Smooth muscle cell of the brain vasculature (primary cell): ENCODE measurements around the gene GH1.
"Not testable (repeated sequence)": the region's sequence is repeated elsewhere in the genome, so short reads cannot be mapped to it uniquely, and the experiment has no call there.

Experiments used
- DNase-seq: peaks from one replicate; pipeline ENCODE4 v3.0.0-alpha.2; 2012; ENCODE audit warnings: low read depth, low spot score

GH1 gene

DNA sequence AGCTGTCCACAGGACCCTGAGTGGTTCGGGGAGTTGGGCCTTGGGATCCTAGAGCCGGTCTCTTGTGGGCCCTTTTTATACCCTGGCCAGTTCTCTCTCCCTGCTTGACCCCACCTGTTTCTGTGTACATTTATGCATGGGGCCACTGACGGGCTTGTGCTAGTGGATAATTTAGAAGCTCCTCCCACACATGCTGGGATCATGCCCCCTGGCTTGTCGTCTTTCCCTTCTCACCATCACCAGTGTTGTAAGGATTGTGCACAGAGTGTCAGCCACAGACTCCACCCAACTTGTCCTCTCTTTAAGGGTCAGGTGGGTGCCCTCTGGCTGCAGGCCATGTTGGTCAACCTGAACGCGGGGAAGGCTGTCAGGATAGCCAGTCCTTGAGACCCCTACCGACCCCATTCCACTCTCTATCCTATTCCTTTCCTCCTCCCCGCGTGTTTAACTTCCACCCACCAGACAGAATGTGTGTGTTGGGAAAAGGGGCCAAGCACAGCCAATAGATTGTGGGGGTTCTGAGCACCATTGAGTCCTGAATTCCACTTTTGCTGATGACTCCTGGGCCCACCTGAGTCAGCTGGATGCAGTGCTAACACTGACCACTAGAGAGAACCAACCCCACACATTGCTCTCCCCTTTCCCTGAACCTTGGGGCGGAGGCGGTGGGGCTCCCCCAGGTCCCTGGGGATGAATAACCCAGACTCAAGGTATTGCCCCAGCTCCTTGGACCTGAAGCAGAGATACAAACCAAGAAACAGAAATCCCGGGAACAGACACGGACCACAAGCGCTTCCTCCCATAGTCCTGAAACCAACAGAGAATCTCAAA lies 21.9 kb downstream of the GH1 start, which contains the start of gene CSH1:
Gene CSH1 (minus strand): TSS at position 51 of the 831 bp plus-strand sequence. CDS start 63 bp downstream, outside the sequence.
- not testable (repeated sequence) for DNase-seq

DNA sequence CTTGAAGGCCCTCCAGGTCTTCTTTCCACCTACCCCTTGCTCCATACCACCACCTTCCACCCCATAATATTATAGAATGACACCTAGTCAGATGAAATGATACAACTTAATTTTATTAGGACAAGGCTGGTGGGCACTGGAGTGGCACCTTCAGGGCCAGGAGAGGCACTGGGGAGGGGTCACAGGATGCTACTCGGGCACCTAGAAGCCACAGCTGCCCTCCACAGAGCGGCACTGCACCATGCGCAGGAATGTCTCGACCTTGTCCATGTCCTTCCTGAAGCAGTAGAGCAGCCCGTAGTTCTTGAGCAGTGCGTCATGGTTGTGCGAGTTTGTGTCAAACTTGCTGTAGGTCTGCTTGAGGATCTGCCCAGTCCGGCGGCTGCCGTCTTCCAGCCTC lies 23.8 kb downstream of the GH1 start:
- DNase-seq: not testable (repeated sequence)

DNA sequence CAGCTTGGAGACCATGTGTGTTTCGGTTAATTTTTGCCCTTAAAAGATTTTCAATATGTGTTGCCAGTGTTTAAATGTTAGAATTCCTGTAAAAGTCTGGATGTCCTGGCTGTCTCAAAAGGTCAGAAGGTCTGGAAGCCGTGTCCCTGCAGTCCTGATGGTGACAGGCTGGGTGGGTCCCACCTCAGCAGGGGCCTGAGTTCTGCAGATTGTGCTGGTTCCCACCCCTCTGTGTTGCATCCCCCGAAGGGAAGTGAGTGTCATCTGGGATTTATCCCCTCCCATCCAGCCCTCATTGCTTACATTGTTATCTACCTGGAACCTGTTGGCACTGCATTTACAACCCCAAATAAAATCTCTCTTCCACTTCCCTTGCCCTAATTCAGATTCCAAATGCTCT lies 24.6 kb downstream of the GH1 start:
- not testable (repeated sequence) for DNase-seq

DNA sequence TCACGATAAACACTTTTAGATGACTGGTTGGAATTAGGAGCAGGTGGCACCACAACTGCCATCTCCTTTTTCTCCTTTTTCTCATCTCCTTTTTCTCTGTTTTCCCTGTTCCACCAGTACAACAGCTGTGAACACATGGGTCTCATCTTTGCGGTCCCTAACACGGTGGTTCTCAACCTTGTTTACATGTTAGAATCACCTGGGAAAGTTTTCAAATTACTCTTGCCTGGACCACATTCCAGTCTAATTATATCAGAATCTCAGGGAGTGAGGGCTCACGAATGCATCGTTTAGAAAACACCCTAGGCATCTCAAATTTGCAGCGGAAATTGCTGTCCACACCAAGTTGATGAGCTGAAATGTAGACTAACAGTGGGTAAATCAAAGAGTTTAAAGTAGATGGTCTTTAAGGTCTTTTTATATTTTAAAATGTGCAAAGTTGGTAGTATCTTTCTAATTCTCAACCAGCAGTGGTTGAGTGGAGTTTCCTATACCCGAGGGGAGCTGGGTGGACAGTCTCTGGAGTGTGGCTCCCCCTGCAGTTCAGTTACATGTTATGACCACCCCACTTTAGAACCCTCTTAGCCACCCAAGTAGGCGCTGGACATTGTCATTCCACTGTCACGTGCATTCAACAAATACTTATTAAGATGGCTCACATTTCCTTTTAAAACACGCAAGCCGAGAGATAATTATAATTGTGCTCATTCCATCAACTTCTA lies 26.2 kb downstream of the GH1 start:
- not testable (repeated sequence) for DNase-seq

DNA sequence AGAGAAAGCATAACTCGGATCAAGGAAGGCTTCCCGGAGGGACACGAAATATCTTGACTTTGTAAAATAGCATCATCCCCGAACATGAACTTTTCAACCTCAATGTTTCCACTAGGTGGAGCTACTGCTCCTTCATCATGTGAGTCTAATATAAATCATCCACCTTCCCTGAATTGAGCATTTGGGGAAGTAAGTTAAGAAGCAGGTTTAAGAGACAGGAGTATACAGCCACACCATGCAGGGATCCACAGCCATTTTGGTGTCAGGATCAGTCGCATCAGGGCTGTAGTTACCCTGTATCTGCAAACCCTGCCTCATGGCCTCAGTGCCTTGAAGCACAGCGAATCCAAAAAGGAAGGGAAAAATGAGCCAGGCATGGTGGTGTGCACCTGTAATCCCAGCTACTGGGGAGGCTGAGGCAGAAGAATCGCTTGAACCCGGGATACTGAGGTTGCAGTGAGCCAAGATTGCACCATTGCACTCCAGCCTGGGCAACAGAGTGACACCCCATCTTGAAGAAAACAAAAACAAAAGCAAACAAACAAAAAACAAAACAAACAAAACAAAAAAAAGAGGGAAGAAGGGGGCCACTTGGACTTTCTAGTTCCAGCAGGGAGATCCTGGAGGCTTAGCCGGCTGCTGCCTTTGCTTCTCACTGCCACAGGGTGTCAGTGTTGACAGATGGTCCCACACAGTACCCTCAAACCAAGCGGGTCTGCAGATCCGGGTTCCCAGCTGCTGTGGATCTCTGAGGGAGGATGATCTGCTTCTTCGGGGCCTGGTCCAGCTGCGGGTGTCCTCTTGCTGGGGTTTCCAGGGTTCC lies 29.4 kb downstream of the GH1 start:
- not testable (repeated sequence) for DNase-seq

DNA sequence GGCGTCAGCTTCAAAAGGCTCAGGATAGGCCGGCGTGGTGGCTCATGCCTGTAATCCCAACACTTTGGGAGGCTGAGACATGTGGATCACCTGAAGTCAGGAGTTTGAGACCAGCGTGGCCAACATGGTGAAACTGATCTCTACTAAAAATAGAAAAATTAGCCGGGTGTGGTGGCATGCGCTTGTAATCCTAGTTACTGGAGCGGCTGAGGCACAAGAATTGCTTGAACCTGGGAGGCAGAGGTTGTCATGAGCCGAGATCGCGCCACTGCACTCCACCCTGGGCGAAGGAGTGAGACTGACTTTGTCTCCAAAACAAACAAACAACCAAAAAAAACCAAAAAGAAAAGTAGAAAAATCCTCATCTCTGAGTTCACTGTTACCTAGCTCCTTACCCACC lies 33.5 kb downstream of the GH1 start:
- not testable (repeated sequence) for DNase-seq

DNA sequence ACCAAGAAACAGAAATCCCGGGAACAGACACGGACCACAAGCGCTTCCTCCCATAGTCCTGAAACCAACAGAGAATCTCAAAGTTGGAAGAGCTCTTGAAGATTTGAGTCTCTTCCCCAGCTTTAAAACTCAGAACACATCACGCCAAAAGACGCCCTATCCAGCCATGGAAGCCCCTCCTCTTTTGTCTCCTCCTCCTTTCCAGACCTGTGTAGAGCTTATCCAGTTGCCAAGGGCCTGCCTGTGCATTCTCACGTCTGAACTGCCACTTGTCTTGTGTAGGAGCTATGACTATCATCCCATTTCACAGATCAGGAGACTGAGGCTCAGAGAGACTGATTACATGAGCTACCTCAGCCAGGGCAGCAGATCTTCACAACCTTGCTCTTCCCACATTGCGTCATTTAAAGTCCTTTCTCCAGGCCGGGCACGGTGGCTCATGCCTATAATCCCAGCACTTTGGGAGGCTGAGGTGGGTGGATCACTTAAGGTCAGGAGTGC lies 36.0 kb downstream of the GH1 start:
- not testable (repeated sequence) for DNase-seq

DNA sequence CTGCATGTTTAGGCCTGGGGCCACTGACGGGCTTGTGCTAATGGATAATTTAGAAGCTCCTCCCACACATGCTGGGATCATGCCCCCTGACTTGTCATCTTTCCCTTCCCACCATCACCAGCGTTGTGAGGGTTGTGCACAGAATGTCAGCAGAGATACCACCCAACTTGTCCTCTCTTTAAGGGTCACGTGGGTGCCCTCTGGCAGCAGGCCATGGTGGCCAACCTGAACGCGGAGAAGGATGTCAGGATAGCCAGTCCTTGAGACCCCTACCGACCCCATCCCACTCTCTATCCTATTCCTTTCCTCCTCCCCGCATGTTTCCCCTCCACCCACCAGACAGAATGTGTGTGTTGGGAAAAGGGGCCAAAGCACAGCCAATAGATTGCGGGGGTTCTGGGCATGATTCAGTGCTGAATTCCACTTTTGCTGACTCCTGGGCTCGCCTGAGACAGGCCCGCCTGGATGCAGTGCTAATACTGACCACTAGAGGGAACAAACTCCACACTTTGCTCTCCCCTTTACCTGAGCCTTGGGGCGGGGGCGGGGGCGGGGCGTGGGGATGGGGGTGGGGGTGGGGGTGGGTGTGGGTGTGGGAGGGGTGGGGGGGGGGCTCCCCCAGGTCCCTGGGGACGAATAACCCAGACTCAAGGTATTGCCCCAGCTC lies 36.6 kb downstream of the GH1 start, which contains the start of gene GH2:
Gene GH2 (minus strand): TSS at position 10 of the 667 bp plus-strand sequence. CDS start 143 bp downstream, outside the sequence.
- no peak for DNase-seq

DNA sequence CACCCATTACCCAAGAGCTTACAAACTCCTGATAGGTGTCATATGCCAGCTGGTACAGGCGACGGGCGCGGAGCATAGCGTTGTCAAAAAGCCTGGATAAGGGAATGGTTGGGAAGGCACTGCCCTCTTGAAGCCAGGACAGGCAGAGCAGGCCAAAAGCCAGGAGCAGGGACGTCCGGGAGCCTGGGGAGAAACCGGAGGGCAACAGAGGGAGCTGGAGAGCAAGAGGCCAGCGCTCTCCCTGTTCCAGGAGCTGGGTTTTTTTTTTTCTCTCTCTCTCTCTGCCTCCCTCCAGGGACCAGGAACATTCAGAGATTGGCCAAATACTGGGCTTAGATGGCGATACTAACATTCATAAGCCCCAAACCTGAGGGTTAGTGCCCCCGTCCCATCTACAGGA lies 37.3 kb downstream of the GH1 start:
- not testable (repeated sequence) for DNase-seq

DNA sequence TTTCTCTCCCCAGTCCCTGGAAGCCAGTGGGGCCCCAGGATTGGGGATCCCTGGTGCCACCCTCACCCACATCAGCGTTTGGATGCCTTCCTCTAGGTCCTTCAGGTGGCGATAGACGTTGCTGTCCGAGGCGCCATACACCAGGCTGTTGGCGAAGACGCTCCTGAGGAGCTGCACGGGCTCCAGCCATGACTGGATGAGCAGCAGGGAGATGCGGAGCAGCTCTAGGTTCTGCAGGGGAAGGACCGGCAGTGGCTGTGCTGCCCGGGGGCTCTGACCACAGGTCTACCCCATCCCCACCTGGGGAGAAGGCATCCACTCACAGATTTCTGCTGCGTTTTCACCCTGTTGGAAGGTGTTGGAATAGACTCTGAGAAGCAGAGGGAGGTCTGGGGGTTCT lies 37.9 kb downstream of the GH1 start:
- DNase-seq: no peak

DNA sequence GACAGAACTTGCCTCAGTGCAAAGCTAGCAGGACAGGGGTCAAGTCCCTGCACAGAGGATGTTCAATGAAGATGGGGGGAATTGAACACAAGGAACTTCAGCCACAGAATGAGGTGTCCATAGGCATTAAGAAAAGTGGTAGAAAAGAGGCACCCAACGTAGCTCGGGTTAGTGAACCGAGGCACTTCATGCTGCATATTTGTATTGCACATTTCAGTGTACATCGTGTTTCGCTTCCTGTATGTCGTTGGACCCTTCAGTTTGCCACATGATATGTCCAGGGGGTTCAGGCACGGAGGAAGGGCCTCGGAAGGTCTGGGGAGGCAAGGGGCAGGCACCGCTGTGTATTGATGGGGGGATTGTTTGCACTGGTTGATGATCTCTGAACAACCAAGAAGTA lies 40.2 kb downstream of the GH1 start:
- DNase-seq: not testable (repeated sequence)

DNA sequence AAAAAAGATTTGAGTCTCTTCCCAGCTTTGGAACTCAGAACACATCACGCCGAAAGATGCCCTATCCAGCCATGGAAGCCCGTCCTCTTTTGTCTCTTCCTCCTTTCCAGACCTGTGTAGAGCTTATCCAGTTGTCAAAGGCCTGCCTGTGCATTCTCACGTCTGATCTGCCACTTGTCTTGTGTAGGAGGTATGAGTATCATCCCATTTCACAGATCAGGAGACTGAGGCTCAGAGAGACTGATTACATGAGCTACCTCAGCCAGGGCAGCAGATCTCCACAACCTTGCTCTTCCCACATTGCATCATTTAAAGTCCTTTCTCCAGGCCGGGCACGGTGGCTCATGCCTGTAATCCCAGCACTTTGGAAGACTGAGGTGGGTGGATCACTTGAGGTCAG lies 43.9 kb downstream of the GH1 start:
- DNase-seq: not testable (repeated sequence)

DNA sequence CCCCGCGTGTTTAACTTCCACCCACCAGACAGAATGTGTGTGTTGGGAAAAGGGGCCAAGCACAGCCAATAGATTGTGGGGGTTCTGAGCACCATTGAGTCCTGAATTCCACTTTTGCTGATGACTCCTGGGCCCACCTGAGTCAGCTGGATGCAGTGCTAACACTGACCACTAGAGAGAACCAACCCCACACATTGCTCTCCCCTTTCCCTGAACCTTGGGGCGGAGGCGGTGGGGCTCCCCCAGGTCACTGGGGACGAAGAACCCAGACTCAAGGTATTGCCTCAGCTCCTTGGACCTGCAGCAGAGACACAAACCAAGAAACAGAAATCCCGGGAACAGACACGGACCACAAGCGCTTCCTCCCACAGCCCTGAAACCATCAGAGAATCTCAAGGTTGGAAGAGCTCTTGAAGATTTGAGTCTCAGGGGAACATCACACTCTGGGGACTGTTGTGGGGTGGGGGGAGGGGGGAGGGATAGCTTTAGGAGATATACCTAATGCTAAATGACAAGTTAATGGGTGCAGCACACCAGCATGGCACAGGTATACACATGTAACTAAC lies 44.5 kb downstream of the GH1 start:
- not testable (repeated sequence) for DNase-seq

DNA sequence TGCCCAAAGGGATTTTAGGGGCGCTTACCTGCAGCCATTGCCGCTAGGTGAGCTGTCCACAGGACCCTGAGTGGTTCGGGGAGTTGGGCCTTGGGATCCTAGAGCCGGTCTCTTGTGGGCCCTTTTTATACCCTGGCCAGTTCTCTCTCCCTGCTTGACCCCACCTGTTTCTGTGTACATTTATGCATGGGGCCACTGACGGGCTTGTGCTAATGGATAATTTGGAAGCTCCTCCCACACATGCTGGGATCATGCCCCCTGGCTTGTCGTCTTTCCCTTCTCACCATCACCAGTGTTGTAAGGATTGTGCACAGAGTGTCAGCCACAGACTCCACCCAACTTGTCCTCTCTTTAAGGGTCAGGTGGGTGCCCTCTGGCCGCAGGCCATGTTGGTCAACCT lies 45.1 kb downstream of the GH1 start, which contains the start of gene CSH2:
Gene CSH2 (minus strand): TSS at position 101 of the 400 bp plus-strand sequence. CDS start 63 bp downstream, at position 38.
- not testable (repeated sequence) for DNase-seq

DNA sequence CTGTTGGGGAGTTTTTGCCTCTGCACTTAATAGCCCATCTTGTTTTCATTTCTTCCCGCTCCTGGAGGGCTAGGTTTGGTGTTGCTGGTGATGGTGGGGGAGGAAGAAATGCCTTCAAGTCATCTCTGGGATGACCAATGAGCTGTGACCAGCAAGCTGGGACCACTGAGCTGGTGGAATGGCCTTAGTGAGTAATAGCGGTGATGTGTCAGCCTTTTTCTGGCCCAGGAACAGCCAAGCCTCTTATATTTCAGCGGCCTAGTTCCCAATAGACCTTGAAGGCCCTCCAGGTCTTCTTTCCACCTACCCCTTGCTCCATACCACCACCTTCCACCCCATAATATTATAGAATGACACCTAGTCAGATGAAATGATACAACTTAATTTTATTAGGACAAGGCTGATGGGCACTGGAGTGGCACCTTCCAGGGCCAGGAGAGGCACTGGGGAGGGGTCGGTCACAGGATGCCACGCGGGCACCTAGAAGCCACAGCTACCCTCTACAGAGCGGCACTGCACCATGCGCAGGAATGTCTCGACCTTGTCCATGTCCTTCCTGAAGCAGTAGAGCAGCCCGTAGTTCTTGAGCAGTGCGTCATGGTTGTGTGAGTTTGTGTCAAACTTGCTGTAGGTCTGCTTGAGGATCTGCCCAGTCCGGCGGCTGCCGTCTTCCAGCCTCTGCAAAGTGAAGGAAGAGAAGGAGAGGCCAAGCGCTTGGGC lies 46.8 kb downstream of the GH1 start:
- DNase-seq: not testable (repeated sequence)

DNA sequence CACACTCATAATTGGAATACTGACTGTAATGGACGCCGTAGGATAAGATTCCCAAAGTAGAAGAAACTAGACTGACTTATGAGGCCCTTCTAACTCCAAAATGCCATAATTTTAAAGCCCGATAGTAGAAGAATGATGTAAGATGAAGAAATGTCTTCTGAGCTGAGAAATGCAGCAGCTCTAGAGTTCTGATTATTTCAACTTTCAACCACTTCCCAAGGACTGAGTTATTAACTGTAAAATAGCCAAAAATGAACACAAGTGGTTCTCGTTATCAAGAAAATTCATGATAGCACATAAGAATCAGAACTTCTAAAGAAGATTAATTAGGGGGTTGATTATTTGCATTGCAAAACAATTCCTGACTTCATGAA lies 48.4 kb downstream of the GH1 start:
- DNase-seq: not testable (repeated sequence)

DNA sequence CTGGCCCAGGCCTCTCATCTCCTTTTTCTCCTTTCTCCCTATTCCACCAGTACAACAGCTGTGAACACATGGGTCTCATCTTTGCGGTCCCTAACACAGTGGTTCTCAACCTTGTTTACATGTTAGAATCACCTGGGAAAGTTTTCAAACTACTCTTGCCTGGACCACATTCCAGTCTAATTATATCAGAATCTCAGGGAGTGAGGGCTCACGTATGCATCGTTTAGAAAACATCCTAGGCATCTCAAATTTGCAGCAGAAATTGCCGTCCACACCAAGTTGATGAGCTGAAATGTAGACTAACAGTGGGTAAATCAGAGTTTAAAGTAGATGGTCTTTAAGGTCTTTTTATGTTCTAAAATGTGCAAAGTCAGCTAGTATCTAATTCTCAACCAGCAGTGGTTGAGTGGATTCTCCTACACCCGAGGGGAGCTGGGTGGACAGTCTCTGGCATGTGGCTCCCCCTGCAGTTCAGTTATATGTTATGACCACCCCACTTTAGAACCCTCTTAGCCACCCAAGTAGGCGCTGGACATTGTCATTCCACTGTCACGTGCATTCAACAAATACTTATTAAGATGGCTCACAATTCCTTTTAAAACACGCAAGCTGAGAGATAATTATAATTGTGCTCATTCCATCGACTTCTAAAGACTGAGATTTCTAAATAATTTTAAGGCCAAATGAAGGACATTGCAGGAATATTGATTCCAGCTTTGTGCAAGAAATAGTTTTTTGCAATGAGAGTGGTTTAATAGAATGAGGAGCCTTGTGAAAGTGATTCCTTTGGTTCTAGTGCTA lies 48.9 kb downstream of the GH1 start:
- not testable (repeated sequence) for DNase-seq
